ENCODE results near the gene PRDM16.

The PRDM16 gene

GRCh38 chr1:3369446-3370076, 300.6 kb downstream of the PRDM16 start:
- Histone ChIP-seq H3K36me3 (ENCODE audit: insufficient read depth, low read length) (no peaks in the 10 kb centered on the region), H3K4me1 (ENCODE audit: insufficient read depth, low read length) (no peaks in the 10 kb centered on the region), H3K4me3 (ENCODE audit: low read length) (no peak overlapping the region), H2AFZ (ENCODE audit: low read depth, low read length) (no peak overlapping the region), H3K27me3 (ENCODE audit: insufficient read depth, low read length) (peaks cover 62% of the 10 kb centered on the region), H3K9me3 (ENCODE audit: low read length) (no peaks in the 10 kb centered on the region)

DNA sequence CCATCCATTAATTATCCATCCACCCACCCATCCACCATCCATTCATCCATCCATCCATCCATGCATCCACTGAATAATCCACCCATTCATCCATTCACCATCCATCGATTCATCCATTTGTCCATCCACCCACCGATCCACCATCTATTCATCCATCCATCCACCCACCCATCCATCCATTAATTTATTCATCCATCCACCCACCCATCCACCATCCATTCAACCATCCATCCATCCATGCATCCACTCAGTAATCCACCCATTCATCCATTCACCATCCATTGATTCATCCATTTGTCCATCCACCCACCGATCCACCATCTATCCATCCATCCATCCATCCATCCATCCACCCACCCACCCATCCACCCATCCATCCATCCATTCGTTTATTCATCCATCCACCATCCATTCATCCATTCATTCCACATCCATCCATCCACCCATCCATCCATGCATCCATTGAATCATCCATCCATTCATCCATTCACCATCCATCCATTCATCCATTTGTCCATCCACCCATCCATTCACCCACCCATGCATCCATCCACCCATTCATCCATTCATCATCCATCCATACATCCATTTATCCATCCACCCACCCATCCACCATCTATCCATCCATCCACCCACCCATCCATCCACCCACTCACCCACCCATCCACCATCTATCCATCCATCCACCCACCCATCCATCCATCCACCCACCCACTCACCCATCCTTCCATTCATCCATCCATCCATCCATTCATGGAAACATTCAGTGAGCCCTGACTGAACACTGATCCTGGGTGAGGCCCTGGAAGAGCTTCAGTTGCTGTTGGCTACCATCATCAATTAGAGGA, 302.1 kb downstream of the PRDM16 start:
- H3K27me3 ChIP-seq (ENCODE audit: insufficient read depth, low read length) = peaks cover 55% of the 10 kb centered on the region
- no peaks in the 10 kb centered on the region for H3K36me3 ChIP-seq (ENCODE audit: insufficient read depth, low read length)
- no peak overlapping the region for H2AFZ ChIP-seq (ENCODE audit: low read depth, low read length)
- no peaks in the 10 kb centered on the region for H3K4me1 ChIP-seq (ENCODE audit: insufficient read depth, low read length)
- H3K9me3 ChIP-seq (ENCODE audit: low read length) = no peaks in the 10 kb centered on the region
- no peak overlapping the region for H3K4me3 ChIP-seq (ENCODE audit: low read length)

DNA sequence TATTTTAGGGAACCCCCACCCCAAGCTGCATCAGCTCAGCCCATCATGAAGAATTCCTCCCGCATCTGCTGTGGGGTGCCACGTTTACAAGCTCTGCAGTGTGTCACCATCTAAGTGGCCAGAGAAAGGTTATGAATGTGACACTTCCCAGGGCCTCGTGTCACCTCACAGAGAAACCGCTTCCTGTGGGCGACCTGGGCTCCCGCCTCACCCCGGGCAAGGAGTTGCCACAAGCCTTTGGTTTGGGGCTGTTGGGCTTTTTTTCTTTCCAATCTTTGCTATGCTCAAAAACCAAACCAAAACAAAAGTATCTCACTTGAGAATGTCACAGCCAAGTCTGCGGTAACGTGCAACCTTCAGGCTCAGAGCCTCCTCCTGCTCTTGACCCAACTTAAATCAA, 303.3 kb downstream of the PRDM16 start:
- Histone ChIP-seq H3K9me3 (ENCODE audit: low read length) (no peaks in the 10 kb centered on the region), H3K36me3 (ENCODE audit: insufficient read depth, low read length) (no peaks in the 10 kb centered on the region), H3K4me1 (ENCODE audit: insufficient read depth, low read length) (no peaks in the 10 kb centered on the region), H2AFZ (ENCODE audit: low read depth, low read length) (no peak overlapping the region), H3K27me3 (ENCODE audit: insufficient read depth, low read length) (peaks cover 56% of the 10 kb centered on the region), H3K4me3 (ENCODE audit: low read length) (no peak overlapping the region)

- Histone ChIP-seq H3K27me3 (ENCODE audit: insufficient read depth, low read length) (peaks cover 48% of the 10 kb centered on the region), H3K36me3 (ENCODE audit: insufficient read depth, low read length) (no peaks in the 10 kb centered on the region), H3K9me3 (ENCODE audit: low read length) (no peaks in the 10 kb centered on the region), H2AFZ (ENCODE audit: low read depth, low read length) (no peak overlapping the region), H3K4me1 (ENCODE audit: insufficient read depth, low read length) (no peaks in the 10 kb centered on the region), H3K4me3 (ENCODE audit: low read length) (no peak overlapping the region)
Observed at GRCh38 chr1:3373175-3373574, 304.2 kb downstream of the PRDM16 start.

GRCh38 chr1:3373700-3374405, 304.9 kb downstream of the PRDM16 start:
- Histone ChIP-seq H3K4me1 (ENCODE audit: insufficient read depth, low read length) (no peaks in the 10 kb centered on the region), H3K27me3 (ENCODE audit: insufficient read depth, low read length) (peaks cover 42% of the 10 kb centered on the region), H3K4me3 (ENCODE audit: low read length) (no peak overlapping the region), H3K9me3 (ENCODE audit: low read length) (no peaks in the 10 kb centered on the region), H2AFZ (ENCODE audit: low read depth, low read length) (no peak overlapping the region), H3K36me3 (ENCODE audit: insufficient read depth, low read length) (no peaks in the 10 kb centered on the region)

DNA sequence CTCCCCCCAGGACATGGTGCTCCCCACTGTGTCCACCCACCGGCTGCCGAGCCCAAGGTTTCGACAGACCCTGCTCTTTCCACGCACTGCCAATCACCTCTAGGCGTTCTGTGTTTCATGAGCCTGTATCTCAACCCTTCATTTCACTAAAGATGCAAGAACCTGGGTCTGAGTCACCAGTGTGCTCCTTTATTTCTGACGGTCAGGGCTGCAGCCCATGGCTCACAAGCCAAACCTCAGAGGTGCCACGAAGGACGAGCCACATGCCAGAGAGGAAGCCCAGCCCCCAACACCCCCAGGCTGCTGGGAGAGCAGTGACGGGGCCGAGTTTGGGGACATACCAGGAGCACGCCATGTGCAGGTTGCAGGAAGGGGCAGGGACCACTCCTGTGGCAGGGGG, 306.2 kb downstream of the PRDM16 start:
- Histone ChIP-seq H3K4me1 (ENCODE audit: insufficient read depth, low read length) (no peaks in the 10 kb centered on the region), H2AFZ (ENCODE audit: low read depth, low read length) (no peak overlapping the region), H3K4me3 (ENCODE audit: low read length) (no peak overlapping the region), H3K27me3 (ENCODE audit: insufficient read depth, low read length) (peaks cover 31% of the 10 kb centered on the region), H3K9me3 (ENCODE audit: low read length) (no peaks in the 10 kb centered on the region), H3K36me3 (ENCODE audit: insufficient read depth, low read length) (no peaks in the 10 kb centered on the region)

DNA sequence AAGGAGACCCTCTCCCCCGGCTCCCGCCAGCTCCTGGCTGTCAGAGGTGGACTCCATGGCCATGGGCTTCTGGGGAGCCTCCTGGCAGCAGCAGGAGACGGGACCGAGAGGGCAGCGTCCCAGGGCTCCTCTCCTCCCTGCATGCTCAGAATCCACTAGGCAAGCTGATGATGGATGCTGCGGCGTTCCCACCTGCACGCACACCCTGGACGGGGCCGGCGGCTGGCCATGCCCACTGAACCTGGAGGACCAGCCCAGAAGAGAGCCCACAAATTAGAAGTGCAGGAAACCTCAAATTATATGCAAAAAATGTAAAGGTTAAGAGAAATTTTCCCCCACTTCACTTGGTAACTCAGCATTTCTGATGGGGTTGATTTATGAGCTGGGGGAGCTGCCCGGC, 308.2 kb downstream of the PRDM16 start:
- Histone ChIP-seq H3K27me3 (ENCODE audit: insufficient read depth, low read length) (peaks cover 29% of the 10 kb centered on the region), H3K4me1 (ENCODE audit: insufficient read depth, low read length) (no peaks in the 10 kb centered on the region), H3K9me3 (ENCODE audit: low read length) (no peaks in the 10 kb centered on the region), H3K36me3 (ENCODE audit: insufficient read depth, low read length) (no peaks in the 10 kb centered on the region), H2AFZ (ENCODE audit: low read depth, low read length) (no peak overlapping the region), H3K4me3 (ENCODE audit: low read length) (no peak overlapping the region)

DNA sequence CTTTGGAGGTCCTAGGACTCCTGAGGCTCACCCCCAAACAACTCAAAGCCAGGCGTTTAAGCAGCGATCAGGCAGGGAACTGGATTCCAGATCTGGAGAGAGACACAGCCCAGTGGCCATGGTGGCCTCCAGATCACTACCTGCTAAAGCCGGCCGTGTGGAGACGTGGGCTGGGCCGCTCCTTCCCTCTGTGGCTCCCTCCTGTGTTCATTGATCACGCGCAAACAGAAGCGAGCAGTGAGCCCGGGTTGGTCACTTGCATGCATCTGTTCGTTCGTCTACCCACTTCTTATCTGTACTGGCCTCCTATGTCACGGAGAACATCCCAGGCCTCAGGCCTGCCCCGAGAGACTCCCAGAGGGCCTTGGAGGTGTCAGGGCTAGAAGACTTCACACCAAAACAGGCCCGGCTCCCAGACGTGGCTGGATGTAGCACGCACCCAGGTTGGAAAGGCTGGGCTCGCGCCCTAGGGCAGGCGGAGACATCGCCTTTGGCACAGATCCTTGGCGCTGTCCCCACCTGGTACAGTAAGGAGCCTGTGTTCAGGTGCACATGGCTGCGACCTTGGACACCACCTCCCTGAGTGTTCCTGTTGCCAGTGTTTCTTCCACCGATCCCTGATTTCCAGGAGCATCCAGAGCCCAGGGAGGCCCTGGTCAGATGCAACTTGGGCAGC, 308.7 kb downstream of the PRDM16 start:
- Histone ChIP-seq H2AFZ (ENCODE audit: low read depth, low read length) (no peak overlapping the region), H3K9me3 (ENCODE audit: low read length) (no peaks in the 10 kb centered on the region), H3K4me3 (ENCODE audit: low read length) (no peak overlapping the region), H3K4me1 (ENCODE audit: insufficient read depth, low read length) (no peaks in the 10 kb centered on the region), H3K36me3 (ENCODE audit: insufficient read depth, low read length) (no peaks in the 10 kb centered on the region), H3K27me3 (ENCODE audit: insufficient read depth, low read length) (peaks cover 29% of the 10 kb centered on the region)

DNA sequence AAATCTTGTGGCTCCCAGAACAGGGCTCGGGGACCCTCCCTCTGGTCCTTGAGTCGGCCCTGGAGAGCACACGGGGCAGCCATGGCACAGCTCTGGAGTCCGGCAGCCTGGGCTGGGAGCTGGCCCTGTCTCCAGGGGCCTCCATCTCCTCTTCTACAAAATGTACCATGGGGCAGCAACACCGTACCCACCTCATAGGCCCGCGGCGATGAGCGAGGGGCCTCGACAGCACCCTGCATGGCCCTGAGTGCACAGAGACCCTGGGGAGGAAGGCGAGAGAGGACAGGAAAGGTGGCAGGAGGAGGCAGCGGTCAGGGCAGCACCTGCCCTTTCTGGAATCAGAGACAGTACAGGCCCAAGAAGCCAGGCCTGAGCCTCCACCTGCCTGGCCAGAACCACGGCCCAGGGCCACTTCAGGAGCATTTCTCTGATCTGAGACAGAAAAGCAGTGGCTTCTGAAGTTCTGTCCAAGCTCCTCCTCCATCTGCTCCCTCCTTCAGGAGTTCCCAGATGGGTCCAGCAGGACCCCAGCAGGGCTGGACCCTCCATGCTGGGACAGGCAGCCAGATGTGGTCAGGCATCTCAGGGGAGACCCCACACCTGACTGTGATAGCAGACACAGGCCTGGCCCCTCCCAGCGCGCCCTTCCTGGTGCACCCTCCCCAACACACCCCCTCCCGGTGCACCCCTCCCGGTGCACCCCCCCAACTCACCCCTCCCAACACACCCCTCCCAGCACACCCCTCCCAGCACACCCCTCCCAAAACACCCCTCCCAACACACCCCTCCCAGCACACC, 309.6 kb downstream of the PRDM16 start:
- no peaks in the 10 kb centered on the region for H3K4me1 ChIP-seq (ENCODE audit: insufficient read depth, low read length)
- H3K27me3 ChIP-seq (ENCODE audit: insufficient read depth, low read length) = peaks cover 26% of the 10 kb centered on the region
- H3K36me3 ChIP-seq (ENCODE audit: insufficient read depth, low read length) = no peaks in the 10 kb centered on the region
- H3K9me3 ChIP-seq (ENCODE audit: low read length) = no peaks in the 10 kb centered on the region
- no peak overlapping the region for H3K4me3 ChIP-seq (ENCODE audit: low read length)
- H2AFZ ChIP-seq (ENCODE audit: low read depth, low read length) = no peak overlapping the region

GRCh38 chr1:3379934-3380333, 310.9 kb downstream of the PRDM16 start:
- H3K27me3 ChIP-seq (ENCODE audit: insufficient read depth, low read length) = peaks cover 21% of the 10 kb centered on the region

DNA sequence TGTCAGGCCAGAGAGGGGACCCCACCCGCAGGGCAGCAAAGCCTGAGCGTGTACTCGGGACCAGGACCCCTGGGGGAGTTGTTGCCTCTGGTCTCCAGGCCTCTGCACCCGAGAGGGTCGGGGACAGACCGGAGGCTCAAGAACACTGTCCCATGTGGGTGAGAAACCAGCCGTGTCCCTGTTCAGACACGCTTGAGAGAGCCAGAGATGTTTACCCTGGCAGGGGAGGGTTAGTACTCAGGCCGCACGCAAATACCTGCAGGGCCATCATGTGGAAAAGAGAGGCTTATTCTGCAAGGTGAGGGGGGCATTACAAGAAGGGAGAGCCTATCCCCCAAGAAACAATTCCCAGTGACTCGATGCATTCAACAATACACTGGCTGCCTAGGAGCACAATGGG, 311.5 kb downstream of the PRDM16 start:
- Histone ChIP-seq H3K4me3 (ENCODE audit: low read length) (no peak overlapping the region), H3K9me3 (ENCODE audit: low read length) (no peaks in the 10 kb centered on the region), H2AFZ (ENCODE audit: low read depth, low read length) (no peak overlapping the region), H3K27me3 (ENCODE audit: insufficient read depth, low read length) (peaks cover 24% of the 10 kb centered on the region), H3K4me1 (ENCODE audit: insufficient read depth, low read length) (no peaks in the 10 kb centered on the region), H3K36me3 (ENCODE audit: insufficient read depth, low read length) (no peaks in the 10 kb centered on the region)

More at GRCh38 chr1:3379934-3380333, 310.9 kb downstream of the PRDM16 start:
- H3K4me3 ChIP-seq (ENCODE audit: low read length) = no peak overlapping the region
- H3K9me3 ChIP-seq (ENCODE audit: low read length) = no peaks in the 10 kb centered on the region
- H2AFZ ChIP-seq (ENCODE audit: low read depth, low read length) = no peak overlapping the region
- H3K4me1 ChIP-seq (ENCODE audit: insufficient read depth, low read length) = no peaks in the 10 kb centered on the region
- H3K36me3 ChIP-seq (ENCODE audit: insufficient read depth, low read length) = no peaks in the 10 kb centered on the region

DNA sequence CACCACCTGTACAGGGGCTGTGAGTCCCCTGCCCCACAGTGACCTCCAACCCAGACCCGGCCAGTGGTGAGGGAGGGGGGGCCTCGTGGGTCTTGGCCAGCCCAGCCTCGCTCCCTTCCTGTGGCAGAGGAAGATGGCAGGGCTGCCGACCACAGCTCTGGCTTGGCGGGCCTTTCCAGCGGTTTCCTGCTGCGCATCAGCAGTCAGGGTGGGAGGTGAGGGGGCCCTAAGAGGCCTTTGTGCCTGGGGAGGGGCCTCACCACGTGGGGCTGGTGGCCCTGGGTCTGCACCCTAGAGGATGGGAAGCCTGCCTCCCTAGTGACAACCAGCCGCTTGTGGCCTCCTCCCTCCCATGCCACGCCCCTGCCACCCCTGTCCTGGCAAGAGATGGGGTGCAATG, 312.9 kb downstream of the PRDM16 start:
- H3K27me3 ChIP-seq (ENCODE audit: insufficient read depth, low read length) = peaks cover 15% of the 10 kb centered on the region
- no peaks in the 10 kb centered on the region for H3K36me3 ChIP-seq (ENCODE audit: insufficient read depth, low read length)
- H2AFZ ChIP-seq (ENCODE audit: low read depth, low read length) = no peak overlapping the region
- no peaks in the 10 kb centered on the region for H3K9me3 ChIP-seq (ENCODE audit: low read length)
- H3K4me1 ChIP-seq (ENCODE audit: insufficient read depth, low read length) = no peaks in the 10 kb centered on the region
- no peak overlapping the region for H3K4me3 ChIP-seq (ENCODE audit: low read length)
